ENCODE results near the gene FZD1.
A peak's percentile ranks its signal among the peaks of the same experiment; 100 is the strongest.

Gene FZD1

DNA sequence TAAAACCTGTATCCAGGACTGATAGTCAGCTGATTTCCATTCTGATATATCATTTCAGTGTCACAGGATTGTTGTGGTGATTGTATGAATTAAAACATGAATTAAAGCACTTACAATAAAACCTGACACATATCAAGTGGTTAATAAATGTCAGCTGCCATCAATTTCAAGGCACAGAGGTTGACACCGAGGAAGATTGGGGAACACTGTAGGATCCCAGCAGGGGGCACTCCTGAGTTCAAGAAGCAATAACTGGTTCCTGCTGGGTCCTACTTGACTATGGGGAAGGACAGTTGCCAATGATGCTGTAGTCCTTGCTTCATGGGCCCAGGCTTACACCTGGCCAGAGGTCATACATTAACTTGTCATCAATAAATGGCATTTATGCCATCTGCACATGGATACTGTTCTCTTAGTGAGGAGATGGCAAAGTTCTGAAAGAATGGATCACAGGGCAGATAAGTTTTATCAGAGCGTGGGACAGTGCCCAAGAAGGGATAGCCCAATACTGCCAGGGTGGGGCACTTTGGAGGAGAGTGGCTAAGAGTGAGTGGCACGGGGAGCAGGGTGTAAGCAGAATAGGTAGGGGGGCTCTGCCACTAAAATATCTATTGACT lies 24.1 kb downstream of the FZD1 start:
- H3K9me3 ChIP-seq (ENCODE audit: severe bottlenecking), result no peaks in the 10 kb centered on the region
- no peaks in the 10 kb centered on the region for H3K27me3 ChIP-seq (ENCODE audit: insufficient read depth, poor library complexity, severe bottlenecking)
- H3K4me3 ChIP-seq (ENCODE audit: severe bottlenecking), result no peak overlapping the region
- DNase-seq (ENCODE audit: low spot score), result no peak
- no peaks in the 10 kb centered on the region for H3K36me3 ChIP-seq (ENCODE audit: low read depth)
- TF ChIP-seq, protein P1, sequence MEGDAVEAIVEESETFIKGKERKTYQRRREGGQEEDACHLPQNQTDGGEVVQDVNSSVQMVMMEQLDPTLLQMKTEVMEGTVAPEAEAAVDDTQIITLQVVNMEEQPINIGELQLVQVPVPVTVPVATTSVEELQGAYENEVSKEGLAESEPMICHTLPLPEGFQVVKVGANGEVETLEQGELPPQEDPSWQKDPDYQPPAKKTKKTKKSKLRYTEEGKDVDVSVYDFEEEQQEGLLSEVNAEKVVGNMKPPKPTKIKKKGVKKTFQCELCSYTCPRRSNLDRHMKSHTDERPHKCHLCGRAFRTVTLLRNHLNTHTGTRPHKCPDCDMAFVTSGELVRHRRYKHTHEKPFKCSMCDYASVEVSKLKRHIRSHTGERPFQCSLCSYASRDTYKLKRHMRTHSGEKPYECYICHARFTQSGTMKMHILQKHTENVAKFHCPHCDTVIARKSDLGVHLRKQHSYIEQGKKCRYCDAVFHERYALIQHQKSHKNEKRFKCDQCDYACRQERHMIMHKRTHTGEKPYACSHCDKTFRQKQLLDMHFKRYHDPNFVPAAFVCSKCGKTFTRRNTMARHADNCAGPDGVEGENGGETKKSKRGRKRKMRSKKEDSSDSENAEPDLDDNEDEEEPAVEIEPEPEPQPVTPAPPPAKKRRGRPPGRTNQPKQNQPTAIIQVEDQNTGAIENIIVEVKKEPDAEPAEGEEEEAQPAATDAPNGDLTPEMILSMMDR (IDR thresholded peaks at IDR 0.05; ENCODE audit: poor library complexity, severe bottlenecking), result peak; percentile 33
- H3K27ac ChIP-seq (ENCODE audit: poor library complexity, severe bottlenecking), result no peak overlapping the region
- ATAC-seq (ENCODE audit: low read depth), result no peak
- H3K4me1 ChIP-seq (ENCODE audit: insufficient read depth, poor library complexity, severe bottlenecking), result no peaks in the 10 kb centered on the region

DNA sequence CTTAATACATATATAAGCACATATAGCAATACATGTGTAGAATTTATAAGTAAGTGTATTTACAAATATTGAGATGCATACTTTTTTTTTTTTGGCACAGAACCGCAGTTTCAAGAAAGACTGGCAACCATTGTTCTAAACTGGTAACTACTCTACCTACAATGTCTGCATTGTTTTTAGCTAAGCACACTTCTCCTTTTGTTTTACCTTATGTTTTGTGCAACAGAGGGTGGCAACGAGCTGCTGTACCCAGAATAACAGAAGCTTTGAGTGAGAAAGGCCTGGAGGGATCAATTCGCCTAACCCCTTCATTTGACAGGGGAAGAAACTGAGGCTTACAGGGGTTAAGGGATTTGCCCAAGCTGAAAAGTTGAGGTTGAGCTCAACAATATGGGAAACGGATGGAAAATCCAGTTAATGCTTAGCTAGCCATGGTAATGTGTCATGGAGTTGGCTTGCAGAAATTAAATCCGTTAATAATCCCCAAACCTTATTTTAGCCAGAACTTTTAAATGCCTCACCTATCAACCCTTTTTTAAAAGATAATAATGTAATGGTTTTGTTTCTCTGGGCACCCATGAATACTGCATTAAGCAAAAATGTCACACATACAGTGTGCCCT lies 25.5 kb downstream of the FZD1 start:
- H3K4me3 ChIP-seq (ENCODE audit: severe bottlenecking), result no peak overlapping the region
- no peaks in the 10 kb centered on the region for H3K9me3 ChIP-seq (ENCODE audit: severe bottlenecking)
- no peak overlapping the region for H3K27ac ChIP-seq (ENCODE audit: poor library complexity, severe bottlenecking)
- TF ChIP-seq, protein P1 (IDR thresholded peaks at IDR 0.05; ENCODE audit: poor library complexity, severe bottlenecking), result no peak
- no peaks in the 10 kb centered on the region for H3K27me3 ChIP-seq (ENCODE audit: insufficient read depth, poor library complexity, severe bottlenecking)
- ATAC-seq (ENCODE audit: low read depth) (no peak), DNase-seq (ENCODE audit: low spot score) (no peak)
- no peaks in the 10 kb centered on the region for H3K4me1 ChIP-seq (ENCODE audit: insufficient read depth, poor library complexity, severe bottlenecking)
- no peaks in the 10 kb centered on the region for H3K36me3 ChIP-seq (ENCODE audit: low read depth)

GRCh38 chr7:91291302-91291701 lies 27.1 kb downstream of the FZD1 start:
- Histone ChIP-seq H3K27me3 (ENCODE audit: insufficient read depth, poor library complexity, severe bottlenecking) (no peaks in the 10 kb centered on the region), H3K9me3 (ENCODE audit: severe bottlenecking) (no peaks in the 10 kb centered on the region), H3K36me3 (ENCODE audit: low read depth) (no peaks in the 10 kb centered on the region), H3K27ac (ENCODE audit: poor library complexity, severe bottlenecking) (no peak overlapping the region), H3K4me3 (ENCODE audit: severe bottlenecking) (no peak overlapping the region), H3K4me1 (ENCODE audit: insufficient read depth, poor library complexity, severe bottlenecking) (no peaks in the 10 kb centered on the region)
- TF ChIP-seq, protein P1 (IDR thresholded peaks at IDR 0.05; ENCODE audit: poor library complexity, severe bottlenecking), result no peak
- DNase-seq (ENCODE audit: low spot score) (no peak), ATAC-seq (ENCODE audit: low read depth) (no peak)

- H3K4me3 ChIP-seq (ENCODE audit: severe bottlenecking), result no peak overlapping the region
- ATAC-seq (ENCODE audit: low read depth) (no peak), DNase-seq (ENCODE audit: low spot score) (no peak)
Measured at GRCh38 chr7:91291902-91292301, 27.7 kb downstream of the FZD1 start.

More at GRCh38 chr7:91291902-91292301, 27.7 kb downstream of the FZD1 start:
- no peaks in the 10 kb centered on the region for H3K27me3 ChIP-seq (ENCODE audit: insufficient read depth, poor library complexity, severe bottlenecking)
- H3K27ac ChIP-seq (ENCODE audit: poor library complexity, severe bottlenecking), result no peak overlapping the region
- H3K4me1 ChIP-seq (ENCODE audit: insufficient read depth, poor library complexity, severe bottlenecking), result no peaks in the 10 kb centered on the region
- TF ChIP-seq, protein P1 (IDR thresholded peaks at IDR 0.05; ENCODE audit: poor library complexity, severe bottlenecking), result no peak
- H3K9me3 ChIP-seq (ENCODE audit: severe bottlenecking), result no peaks in the 10 kb centered on the region
- no peaks in the 10 kb centered on the region for H3K36me3 ChIP-seq (ENCODE audit: low read depth)
